HG02943 (cell line): Measurements from ENCODE around the gene PCDH17.

Experiments used
- ATAC-seq: cut with Tn5 transposase; IDR thresholded peaks from one replicate; pipeline ENCODE4 v1.9.1; 2021; ENCODE audit warnings: mild to moderate bottlenecking, low read depth, moderate library complexity; ENCODE audit not compliant: unreplicated experiment

PCDH17 gene

GRCh38 chr13:57631596-57632275 is at the start of gene PCDH17:
Gene PCDH17, plus strand, starts transcription at chr13:57631744. Its CDS starts 803 bp downstream, at chr13:57632547.
- ATAC-seq: no peak

DNA sequence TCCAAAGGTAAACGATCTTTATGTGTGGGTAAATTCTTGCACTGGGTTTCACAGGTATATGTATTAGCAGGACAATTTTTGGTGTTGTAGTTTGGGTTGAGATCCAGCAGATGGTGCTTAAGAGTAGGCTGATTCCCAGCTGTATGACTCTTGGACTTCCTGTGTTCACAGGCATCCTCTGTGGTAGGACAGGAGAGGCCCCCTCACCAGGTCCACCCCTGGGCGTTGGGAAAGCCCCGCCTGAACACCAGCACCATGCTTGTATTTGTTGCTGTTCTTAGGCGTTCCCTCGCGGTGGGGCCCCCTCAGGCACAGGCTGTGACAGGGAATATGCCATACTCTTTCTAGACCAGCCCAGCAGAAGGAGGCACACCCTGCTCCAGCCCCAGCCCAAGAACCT is 49.5 kb upstream of the PCDH17 start:
- no peak for ATAC-seq

DNA sequence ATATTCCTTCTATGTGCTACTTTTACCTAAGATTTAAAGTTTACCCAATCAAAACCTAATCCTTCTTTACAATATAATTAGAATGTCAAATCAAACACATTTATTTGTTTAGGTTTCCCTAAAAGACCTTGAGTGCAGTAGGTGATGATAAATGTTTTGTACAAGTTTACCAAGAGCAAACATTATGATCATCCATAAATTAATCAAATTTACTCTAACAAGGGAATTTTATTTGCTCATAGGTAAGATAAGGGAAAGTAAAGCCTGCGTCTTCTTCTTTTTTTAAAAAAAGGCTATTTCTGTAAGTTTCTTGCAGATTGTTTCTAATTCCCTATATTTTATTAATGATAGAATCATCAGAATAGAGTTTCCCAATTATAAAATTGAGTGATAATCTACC is 48.0 kb upstream of the PCDH17 start:
- no peak for ATAC-seq

- ATAC-seq: no peak
Measured at GRCh38 chr13:57588639-57589038, 42.9 kb upstream of the PCDH17 start.

DNA sequence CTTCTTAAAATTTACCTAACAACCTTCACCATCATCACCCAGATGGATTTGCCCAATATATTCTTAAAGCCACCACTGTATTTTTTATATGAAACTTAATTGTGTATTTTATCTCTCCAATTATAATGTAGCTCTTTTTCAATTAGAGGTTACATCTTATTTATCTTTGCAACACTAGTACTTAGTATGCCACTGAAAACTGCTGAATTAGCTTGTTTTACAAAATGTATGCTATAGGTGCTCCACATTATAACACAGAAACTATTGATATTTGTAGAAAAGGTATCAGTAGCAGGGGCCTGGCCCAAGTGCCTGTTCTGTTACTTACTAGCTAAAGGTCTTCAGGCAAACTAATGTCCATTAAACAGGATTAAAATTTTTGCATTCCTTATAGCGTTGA is 35.8 kb upstream of the PCDH17 start:
- ATAC-seq: no peak

- ATAC-seq: no peak
Measured at GRCh38 chr13:57601536-57601935, 30.0 kb upstream of the PCDH17 start.

DNA sequence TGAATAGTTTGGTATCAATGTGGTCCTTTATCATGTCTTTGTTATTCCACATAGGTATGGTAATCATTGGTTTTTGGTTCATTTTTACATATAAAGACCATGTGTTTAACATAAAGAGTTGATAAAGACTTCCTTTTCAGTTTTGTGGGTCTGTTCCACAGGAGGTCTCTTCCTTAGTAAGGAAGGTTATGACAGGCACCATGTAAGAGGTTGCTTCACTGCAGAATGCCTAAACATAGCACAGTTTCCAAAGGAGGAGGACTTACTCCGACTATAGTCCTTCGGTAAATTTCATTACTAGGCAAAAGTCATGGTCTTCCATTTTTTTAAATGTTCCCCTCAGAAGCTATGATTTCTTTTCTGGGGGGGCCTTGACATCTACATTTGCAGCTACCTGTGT is 27.1 kb upstream of the PCDH17 start:
- ATAC-seq: no peak

DNA sequence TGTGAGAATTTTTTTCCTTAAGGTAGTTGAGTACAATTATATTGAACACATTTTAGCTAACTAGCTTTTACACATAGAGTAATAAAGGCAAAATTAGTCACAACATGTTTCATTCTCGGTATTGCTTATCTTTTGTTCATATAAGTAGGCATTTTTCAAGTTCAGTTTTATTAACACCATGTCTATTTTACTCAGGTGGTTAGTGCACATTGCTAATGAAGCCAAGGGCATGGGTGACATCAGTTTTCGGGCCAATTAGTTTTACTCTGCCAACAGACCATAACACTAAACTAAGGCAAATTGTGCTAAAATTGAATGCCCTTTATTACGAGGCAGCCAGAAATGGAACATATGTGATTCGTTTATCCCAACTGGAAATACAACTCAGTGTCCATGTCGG is 19.6 kb upstream of the PCDH17 start:
- ATAC-seq: no peak

GRCh38 chr13:57612568-57612967 is 19.0 kb upstream of the PCDH17 start:
- no peak for ATAC-seq

DNA sequence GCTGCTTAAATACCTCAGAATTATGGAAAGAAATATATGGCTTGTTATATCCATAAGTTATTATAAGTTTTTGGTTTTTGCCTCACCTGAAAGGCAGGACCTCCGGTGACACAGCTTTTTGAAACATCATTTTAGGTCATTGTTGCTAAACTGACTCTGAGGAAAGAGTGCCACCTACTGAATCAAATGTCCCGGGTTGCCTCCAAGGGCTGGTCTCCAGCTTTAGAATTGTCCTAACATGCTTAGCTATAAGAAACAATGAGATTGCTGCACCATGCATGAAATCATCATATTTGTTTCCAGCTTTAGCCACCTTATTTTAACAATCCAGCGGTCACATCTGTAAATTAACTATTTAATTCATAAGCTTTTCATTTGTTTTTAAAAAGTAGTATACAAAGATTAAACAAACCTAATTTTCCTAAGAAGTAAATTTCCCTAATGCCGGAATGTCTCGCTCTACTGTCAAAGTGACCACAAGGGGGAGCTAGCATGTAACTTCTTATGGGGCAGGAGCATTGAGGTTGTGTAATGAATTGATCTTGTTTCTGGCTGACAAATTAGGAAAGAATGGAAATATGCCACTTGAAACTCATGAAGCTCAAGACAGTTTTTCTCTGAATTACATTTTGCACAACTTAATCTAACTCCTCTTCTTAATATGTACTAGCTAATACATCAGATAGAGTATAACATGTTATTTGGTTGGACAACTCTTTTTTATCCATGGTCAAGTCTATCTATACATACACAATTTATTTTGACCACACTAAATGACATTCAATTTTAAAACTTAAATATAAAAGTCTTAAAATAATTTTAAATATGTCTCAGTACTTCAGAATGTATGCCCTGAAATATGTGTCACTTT is 6.7 kb upstream of the PCDH17 start:
- no peak for ATAC-seq

- no peak for ATAC-seq
Measured at GRCh38 chr13:57627663-57628062, 3.9 kb upstream of the PCDH17 start.

DNA sequence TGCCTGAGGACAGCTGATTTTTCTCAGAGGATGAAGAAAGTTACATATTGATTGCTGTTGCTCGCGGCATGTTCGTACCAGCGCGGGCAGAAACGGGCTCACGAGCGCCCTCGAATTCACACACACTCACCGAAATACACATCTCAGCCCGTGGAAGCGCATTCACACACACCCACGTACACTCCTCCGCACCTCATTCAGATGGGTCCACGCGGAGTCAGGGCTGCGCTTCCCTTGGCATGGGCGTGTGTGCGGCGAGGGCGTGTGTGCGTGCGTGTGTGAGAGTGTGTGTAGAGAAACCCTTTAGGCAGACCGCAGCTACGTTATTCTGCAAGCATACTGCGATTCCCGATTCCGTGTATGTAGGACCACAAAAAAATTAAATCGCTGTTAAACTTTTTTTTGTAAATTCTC is 2.1 kb upstream of the PCDH17 start:
- ATAC-seq: no peak

DNA sequence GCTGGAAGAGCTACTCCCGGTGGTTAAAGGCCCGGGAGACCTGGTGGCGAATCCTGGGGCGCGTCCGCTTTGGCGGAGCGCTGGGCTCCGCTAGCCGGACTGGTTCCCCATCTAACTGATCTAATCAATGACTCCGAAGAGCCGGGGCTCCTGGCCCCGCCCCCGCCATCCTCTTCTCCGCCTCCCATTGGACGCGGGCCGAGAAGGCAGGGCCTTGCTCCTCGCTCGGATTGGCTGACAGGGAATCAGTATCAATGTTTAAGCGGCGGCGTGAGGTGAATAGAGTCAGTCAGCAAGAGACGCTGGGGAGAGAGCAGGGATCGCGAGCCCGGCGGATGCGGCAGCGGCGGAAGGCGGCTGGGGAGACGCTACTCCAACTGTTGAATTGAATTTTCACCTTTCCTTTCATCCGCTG is 1.7 kb upstream of the PCDH17 start:
- ATAC-seq: no peak

GRCh38 chr13:57630661-57631595 is 616 bp upstream of the PCDH17 start:
- no peak for ATAC-seq

DNA sequence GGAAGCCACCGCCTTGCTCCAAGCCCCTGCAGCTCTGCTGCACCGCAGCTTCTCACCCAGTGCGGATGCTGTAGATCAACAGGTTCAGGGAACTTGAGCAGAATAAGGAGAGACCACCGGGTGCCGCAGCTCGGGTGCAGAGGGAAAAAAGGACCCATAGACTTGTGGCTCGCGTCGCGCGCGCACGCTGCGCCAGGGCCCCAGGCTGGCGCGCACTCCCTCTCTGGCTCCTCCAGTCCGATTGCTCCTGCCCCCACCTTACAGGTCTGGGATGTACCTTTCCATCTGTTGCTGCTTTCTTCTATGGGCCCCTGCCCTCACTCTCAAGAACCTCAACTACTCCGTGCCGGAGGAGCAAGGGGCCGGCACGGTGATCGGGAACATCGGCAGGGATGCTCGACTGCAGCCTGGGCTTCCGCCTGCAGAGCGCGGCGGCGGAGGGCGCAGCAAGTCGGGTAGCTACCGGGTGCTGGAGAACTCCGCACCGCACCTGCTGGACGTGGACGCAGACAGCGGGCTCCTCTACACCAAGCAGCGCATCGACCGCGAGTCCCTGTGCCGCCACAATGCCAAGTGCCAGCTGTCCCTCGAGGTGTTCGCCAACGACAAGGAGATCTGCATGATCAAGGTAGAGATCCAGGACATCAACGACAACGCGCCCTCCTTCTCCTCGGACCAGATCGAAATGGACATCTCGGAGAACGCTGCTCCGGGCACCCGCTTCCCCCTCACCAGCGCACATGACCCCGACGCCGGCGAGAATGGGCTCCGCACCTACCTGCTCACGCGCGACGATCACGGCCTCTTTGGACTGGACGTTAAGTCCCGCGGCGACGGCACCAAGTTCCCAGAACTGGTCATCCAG is 964 bp downstream of the PCDH17 start:
- no peak for ATAC-seq

GRCh38 chr13:57633141-57633949 is 1.8 kb downstream of the PCDH17 start:
- no peak for ATAC-seq

GRCh38 chr13:57633950-57634838 is 2.6 kb downstream of the PCDH17 start:
- no peak for ATAC-seq

DNA sequence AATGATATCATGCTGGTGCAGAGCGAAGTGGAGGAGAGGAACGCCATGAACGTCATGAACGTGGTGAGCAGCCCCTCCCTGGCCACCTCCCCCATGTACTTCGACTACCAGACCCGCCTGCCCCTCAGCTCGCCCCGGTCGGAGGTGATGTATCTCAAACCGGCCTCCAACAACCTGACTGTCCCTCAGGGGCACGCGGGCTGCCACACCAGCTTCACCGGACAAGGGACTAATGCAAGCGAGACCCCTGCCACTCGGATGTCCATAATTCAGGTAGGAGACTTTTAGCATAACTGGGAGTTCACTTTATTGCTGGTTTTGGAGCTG is 3.3 kb downstream of the PCDH17 start:
- no peak for ATAC-seq
